Heart left ventricle (tissue), 16 donors: Measurements from ENCODE around the gene TOGARAM2. TPM values are rescaled to one million over a fixed set of nuclear protein-coding genes. Genes with fewer than 3 reads are reported as not detected.

Source experiments
- ATAC-seq, 4 donors: fragments of 200-7000 bp; cut with Tn5 transposase; one replicate each; pipeline ENCODE4 v1.9.1; 2020 to 2022; ENCODE audit warnings: moderate library complexity in 4 of 4, mild to moderate bottlenecking in 3 of 4, moderate number of reproducible peaks in 1 of 4
- DNase-seq, 5 donors: peaks; one replicate each; pipeline ENCODE4 v3.0.0-alpha.2; 2020
- H3K27ac ChIP-seq, 12 donors: fragments of 200-600 bp; sonication (generic) in 4 of 12; one replicate each; pipeline versions ENCODE4 v1.5.0 to v1.8.0; 2016 to 2022; ENCODE audit warnings: mild to moderate bottlenecking in 2 of 12
- H3K27me3 ChIP-seq, 9 donors: fragments of 200-600 bp; sonication (generic) in 2 of 9; one replicate each; pipeline versions ENCODE4 v1.5.1 to v1.8.0; 2016 to 2022; ENCODE audit warnings: mild to moderate bottlenecking in 3 of 9
- H3K36me3 ChIP-seq, 9 donors: fragments of 200-600 bp; sonication (generic) in 2 of 9; one replicate each; pipeline versions ENCODE4 v1.5.0 to v1.8.0; 2018 to 2022; ENCODE audit warnings: mild to moderate bottlenecking in 2 of 9
- H3K4me1 ChIP-seq, 12 donors: fragments of 200-600 bp; sonication (generic) in 4 of 12; one replicate each; pipeline versions ENCODE4 v1.5.0 to v1.8.0; 2016 to 2022; ENCODE audit warnings: mild to moderate bottlenecking in 3 of 12
- H3K4me3 ChIP-seq, 12 donors: fragments of 200-600 bp; sonication (generic) in 4 of 12; one replicate each; pipeline versions ENCODE4 v1.5.0 to v1.8.0; 2017 to 2022; ENCODE audit warnings: mild to moderate bottlenecking in 9 of 12, moderate library complexity in 4 of 12
- H3K9me3 ChIP-seq, 12 donors: fragments of 200-600 bp; sonication (generic) in 4 of 12; one replicate each; pipeline versions ENCODE4 v1.5.0 to v1.8.0; 2016 to 2022; ENCODE audit warnings: mild to moderate bottlenecking in 1 of 12
- CTCF ChIP-seq, 12 donors: fragments of 200-600 bp; sonication (generic) in 4 of 12; IDR thresholded peaks; one replicate each; pipeline versions ENCODE4 v1.5.0 to v1.8.0; 2018 to 2022; ENCODE audit warnings: antibody characterized with exemption in 12 of 12, mild to moderate bottlenecking in 5 of 12
- POLR2A ChIP-seq, 2 donors: fragments of 450-650 bp; IDR thresholded peaks; one replicate each; pipeline ENCODE4 v1.6.1; 2017; ENCODE audit warnings: antibody characterized with exemption in 2 of 2, mild to moderate bottlenecking in 2 of 2, moderate library complexity in 2 of 2
- WGBS, 4 donors: extraction: QIAGEN DNeasy Blood & Tissue Kit in 2 of 4; methylation state at CpG; one replicate each; pipeline versions ENCODE4 v1.1.5 to v1.1.7; 2013 to 2018; 5-methylcytosine and 5-hydroxymethylcytosine counted together
- intact Hi-C, 10 donors: fragments of 100-400 bp; cut with DNase I; formaldehyde crosslinking; loops; one replicate each; pipeline versions ENCODE4 v1.11.1 to v1.14.2; 2022
- polyA plus RNA-seq, 2 donors: library from polyadenylated mRNA; stranded (reverse); fragments of 200-250 nt; gene quantifications; one replicate each; pipeline ENCODE4 v1.2.3, GENCODE V29; 2013
- total RNA-seq, 9 donors: library from RNA; depleted of rRNA in 2 of 9; stranded (reverse); fragments of >200 nt in 2 of 9; fragmentation: NEBNext Ultra II Directional in 3 of 9; extraction: Animal tissue kit (Norgen Biotek cat#: 25700) in 3 of 9; gene quantifications; one replicate each; pipeline versions ENCODE4 v1.1.0 to v1.2.4, GENCODE V29; 2016 to 2023
- donor health status: ischemic (EF 13 %, LVEDD 7.1; RV severe dilation, severe dysfunction).
- donor health status: healthy with polysubstance abuse.
- donor health status: DM: no; HTN: yes; CAD: no.
- donor health status: DM: no; HTN: no; CAD: no.
- donor health status: ischemic (EF 25% LVEDD 6.9; RV normal size, moderate dysfunction).
- donor health status: ischemic (EF 25% LVEDD 5.7; RV mildly dilated, moderate dysfunction).
- donor health status: healthy.
- donor health status: DM: yes; HTN: yes; CAD: no.
- donor health status: ischemic (EF 35%, LVEDD 5.7; RV mildly dilated, moderate dysfunction).
- donor health status: nonischemic (EF 11% LVEDD 7.7; RV severe dilation, severe dysfunction).
- donor health status: DM: yes; HTN: yes; CAD: no.
- donor health status: PGD.
- donor health status: ischemic (EF 29% LVEDD 5.4; RV normal size, mild dysfunction).
- donor health status: nonischemic (EF 23%, LVEDD 6.1; RV moderate dilation, normal function).

The TOGARAM2 gene
- total and polyA plus RNA-seq, 11 donors: 0.24 to 23.9 (median 6.2) TPM

- TF ChIP-seq CTCF (IDR thresholded peaks at IDR 0.05) (no peak), POLR2A (IDR thresholded peaks at IDR 0.05) (no peak)
- H3K9me3 ChIP-seq: no peaks in the 10 kb centered on the region
These were observed 116.5 kb downstream of the TOGARAM2 start for GRCh38 chr2:29097569-29097968.

GRCh38 chr2:29100564-29100963, 119.5 kb downstream of the TOGARAM2 start:
- ATAC-seq (no peak), DNase-seq (no peak)
- no peaks in the 10 kb centered on the region for H3K4me1 ChIP-seq
- no peak overlapping the region for H3K27ac ChIP-seq
- intact Hi-C loops: no loop called here
- WGBS, 4 donors: 80 to 84% (median 83%) methylated on average over 1 of the region's 1 CpG
- TF ChIP-seq POLR2A (IDR thresholded peaks at IDR 0.05): no peak
- no peak for TF ChIP-seq CTCF (IDR thresholded peaks at IDR 0.05)
- no peak overlapping the region for H3K4me3 ChIP-seq
- H3K27me3 ChIP-seq: no peaks in the 10 kb centered on the region
- H3K36me3 ChIP-seq: no peaks in the 10 kb centered on the region
- H3K9me3 ChIP-seq: no peaks in the 10 kb centered on the region

More at GRCh38 chr2:29097569-29097968, 116.5 kb downstream of the TOGARAM2 start:
- intact Hi-C loops: no loop called here
- 70 to 82% (median 78%) methylated on average over 6 of the region's 6 CpGs for WGBS, 4 donors
- Histone ChIP-seq H3K4me3 (no peak overlapping the region), H3K4me1 (no peaks in the 10 kb centered on the region), H3K36me3 (no peaks in the 10 kb centered on the region), H3K27me3 (no peaks in the 10 kb centered on the region), H3K27ac (no peak overlapping the region)
- no peak for ATAC-seq
- no peak for DNase-seq

Other genes starting within 250 kb of the TOGARAM2 start
- 100 to 1,000 TPM; 204 to 496 (median 427) TPM for gene PPP1CB, start 229.5 kb upstream of the TOGARAM2 start, total RNA-seq
- gene PPP1CB, start 229.5 kb upstream of the TOGARAM2 start, polyA plus RNA-seq: 100 to 1,000 TPM; 128 to 232 TPM
- gene SPDYA, start 170.5 kb upstream of the TOGARAM2 start, total RNA-seq: under 1 TPM in 4 of 9 donors, not detected in 5; 0.17 to 0.50 (median 0.41) TPM
- under 1 TPM; 0.06 to 0.11 TPM for gene SPDYA, start 170.5 kb upstream of the TOGARAM2 start, polyA plus RNA-seq
- 10 to 100 TPM; 12.9 to 24.3 (median 15.9) TPM for gene TRMT61B, start 111.0 kb upstream of the TOGARAM2 start, total RNA-seq
- 10 to 100 TPM; 22.4 to 54.7 TPM for gene TRMT61B, start 111.0 kb upstream of the TOGARAM2 start, polyA plus RNA-seq
- 10 to 100 TPM; 14.4 to 35.9 (median 23.9) TPM for gene WDR43, start 86.6 kb upstream of the TOGARAM2 start, total RNA-seq
- 10 to 100 TPM in 1 of 2 donors, 1 to 10 TPM in 1; 4.5 to 20.6 TPM for gene WDR43, start 86.6 kb upstream of the TOGARAM2 start, polyA plus RNA-seq
- gene PCARE, start 93.2 kb downstream of the TOGARAM2 start, total RNA-seq: 1 to 10 TPM in 4 of 9 donors, under 1 TPM in 5; 0.61 to 2.4 (median 0.87) TPM
- gene PCARE, start 93.2 kb downstream of the TOGARAM2 start, polyA plus RNA-seq: 1 to 10 TPM in 1 of 2 donors, under 1 TPM in 1; 0.10 to 1.6 TPM
- gene CLIP4, start 134.1 kb downstream of the TOGARAM2 start, total RNA-seq: 10 to 100 TPM; 33.4 to 57.4 (median 43.2) TPM
- gene CLIP4, start 134.1 kb downstream of the TOGARAM2 start, polyA plus RNA-seq: 10 to 100 TPM in 1 of 2 donors, 1 to 10 TPM in 1; 9.6 to 20.8 TPM